HG02840 (cell line): ENCODE measurements around the gene HOXB7.

ENCODE experiments used
- ATAC-seq: cut with Tn5 transposase; IDR thresholded peaks from one replicate; pipeline ENCODE4 v1.9.1; 2021; ENCODE audit warnings: mild to moderate bottlenecking, moderate library complexity, moderate number of reproducible peaks; ENCODE audit not compliant: unreplicated experiment, low FRiP score

The HOXB7 gene

GRCh38 chr17:48596735-48597527, 13.9 kb downstream of the HOXB7 start:
- no peak for ATAC-seq

DNA sequence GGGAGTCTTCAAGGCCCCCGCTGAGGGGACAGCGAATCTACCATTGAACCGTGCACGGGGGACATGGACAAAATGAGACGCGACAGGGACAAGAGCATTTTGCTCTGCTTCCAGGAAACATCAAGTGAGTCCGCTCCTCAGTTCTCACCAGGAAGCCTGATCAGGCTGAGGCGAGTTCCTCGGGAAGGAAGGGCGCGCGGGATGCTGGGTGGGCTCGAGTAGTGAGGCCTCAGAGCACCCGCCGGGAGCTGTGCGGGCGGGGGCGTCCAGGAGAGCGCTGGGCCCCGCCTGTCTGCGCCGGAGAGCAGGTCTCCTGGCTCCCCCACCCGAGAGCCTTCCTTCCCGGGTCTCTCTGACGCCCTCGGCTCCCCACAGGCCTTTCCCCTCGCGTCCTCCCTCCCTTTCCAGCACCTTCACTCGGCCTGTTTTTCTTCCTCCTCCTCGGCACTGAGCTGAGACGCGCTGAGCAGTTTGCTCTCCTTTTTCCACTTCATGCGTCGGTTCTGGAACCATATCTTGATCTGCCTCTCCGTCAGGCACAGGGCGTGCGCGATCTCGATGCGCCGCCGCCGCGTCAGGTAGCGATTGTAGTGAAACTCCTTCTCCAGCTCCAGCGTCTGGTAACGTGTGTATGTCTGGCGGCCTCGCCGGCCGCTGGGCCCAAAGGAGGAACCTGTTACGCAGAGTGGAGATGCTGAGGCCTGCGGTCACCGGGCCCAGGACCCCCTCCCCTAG, 14.7 kb downstream of the HOXB7 start:
- ATAC-seq, result no peak

- ATAC-seq, result no peak
Measured at GRCh38 chr17:48595278-48595999, 15.4 kb downstream of the HOXB7 start.

DNA sequence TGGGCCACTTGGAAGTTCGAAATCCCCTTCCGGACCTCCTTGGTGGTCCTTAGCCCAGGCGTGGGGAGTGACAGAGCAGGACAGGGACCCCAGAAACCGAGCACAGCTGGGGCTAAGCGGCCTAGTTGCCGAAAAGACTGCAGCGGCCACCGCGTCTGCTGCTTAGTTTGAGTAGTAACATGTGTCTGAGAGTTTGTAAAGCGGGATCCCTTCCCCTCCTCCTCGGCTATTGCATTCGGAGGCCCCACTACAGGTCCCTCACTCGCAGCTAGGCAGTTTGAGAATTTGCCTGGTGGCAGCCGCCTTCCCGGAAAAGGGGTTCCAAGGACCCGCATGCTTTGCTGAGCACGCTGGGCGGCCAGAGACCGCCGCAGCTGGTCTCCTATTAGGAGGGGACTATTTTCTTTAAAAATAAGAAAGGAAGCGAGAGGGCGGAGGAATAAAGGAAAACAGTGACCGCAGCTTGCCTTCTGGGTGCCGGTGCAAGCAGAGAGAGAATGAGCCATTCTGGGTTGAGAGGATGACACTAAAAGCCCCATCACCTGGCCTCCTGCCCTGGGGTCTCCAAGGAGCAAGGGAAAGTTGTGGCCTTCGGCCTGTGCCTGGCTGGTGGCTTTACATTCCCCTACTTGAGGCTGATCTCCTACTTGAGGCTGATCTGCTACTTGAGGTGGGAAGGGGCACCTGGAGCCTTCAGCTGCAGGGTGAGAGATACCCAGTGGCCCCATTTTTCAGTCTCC, 16.1 kb downstream of the HOXB7 start:
- ATAC-seq, result no peak

GRCh38 chr17:48593840-48594537, 16.8 kb downstream of the HOXB7 start:
- ATAC-seq, result no peak

DNA sequence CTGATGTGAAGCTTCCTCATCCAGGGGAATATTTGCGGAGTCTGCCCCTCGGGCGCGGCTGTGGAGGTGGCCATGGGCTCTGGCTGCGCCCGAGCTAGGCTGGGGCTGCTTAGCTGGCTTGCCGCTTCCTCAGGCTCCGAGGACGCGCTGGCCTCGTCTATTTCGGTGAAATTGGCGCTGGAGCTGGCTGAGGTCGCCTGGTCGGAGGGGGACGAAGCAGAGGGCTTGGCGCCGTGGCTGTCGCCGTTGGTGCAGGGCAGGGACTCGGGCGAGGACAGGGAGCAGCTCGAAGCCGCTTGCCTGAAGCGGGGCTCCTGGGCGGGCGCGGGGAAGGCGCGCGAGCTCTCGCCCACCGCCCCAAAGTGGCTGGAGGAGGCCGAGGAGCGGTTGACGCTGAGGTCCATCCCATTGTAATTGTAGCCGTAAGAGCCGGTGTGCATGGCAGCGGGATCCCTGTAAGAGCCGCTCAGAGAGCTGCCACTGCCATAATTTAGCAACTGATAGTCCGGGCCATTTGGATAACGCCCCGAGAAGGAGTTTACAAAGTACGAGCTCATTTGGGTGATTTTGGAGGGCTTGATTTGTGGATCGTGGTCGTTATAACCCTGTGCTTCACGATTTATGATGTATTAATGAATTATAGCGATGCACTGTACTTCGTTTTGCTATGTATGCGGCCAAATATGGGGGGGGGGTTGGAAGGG, 17.5 kb downstream of the HOXB7 start, which contains the start of gene HOXB5:
Gene HOXB5, minus strand, starts transcription at position 654 of the 704 bp plus-strand sequence. Its CDS starts 97 bp downstream, at position 557.
- no peak for ATAC-seq

DNA sequence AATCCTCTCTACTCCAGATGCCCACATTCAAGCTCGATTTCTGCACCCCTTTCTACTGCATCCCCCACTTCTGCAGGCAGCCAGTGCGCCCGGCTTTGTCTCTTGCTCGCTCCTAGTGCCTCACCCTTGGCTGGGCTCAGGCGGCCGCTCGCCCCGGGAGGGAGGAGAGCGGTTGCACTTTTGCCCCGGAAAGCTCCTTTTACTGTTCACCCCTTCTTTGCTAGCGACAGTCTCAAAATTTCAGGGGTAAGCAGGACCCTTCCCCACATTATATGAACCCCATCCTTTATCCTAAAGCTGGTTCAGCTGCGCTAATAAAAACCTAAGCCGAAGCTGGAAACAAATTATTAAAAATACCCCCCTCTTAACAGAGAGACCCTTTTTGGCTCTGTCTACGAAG, 18.2 kb downstream of the HOXB7 start:
- no peak for ATAC-seq

GRCh38 chr17:48592057-48592514, 18.7 kb downstream of the HOXB7 start:
- ATAC-seq, result no peak

GRCh38 chr17:48591255-48592056, 19.4 kb downstream of the HOXB7 start:
- ATAC-seq, result no peak

- ATAC-seq, result no peak
Measured at GRCh38 chr17:48590607-48591161, 20.1 kb downstream of the HOXB7 start.

DNA sequence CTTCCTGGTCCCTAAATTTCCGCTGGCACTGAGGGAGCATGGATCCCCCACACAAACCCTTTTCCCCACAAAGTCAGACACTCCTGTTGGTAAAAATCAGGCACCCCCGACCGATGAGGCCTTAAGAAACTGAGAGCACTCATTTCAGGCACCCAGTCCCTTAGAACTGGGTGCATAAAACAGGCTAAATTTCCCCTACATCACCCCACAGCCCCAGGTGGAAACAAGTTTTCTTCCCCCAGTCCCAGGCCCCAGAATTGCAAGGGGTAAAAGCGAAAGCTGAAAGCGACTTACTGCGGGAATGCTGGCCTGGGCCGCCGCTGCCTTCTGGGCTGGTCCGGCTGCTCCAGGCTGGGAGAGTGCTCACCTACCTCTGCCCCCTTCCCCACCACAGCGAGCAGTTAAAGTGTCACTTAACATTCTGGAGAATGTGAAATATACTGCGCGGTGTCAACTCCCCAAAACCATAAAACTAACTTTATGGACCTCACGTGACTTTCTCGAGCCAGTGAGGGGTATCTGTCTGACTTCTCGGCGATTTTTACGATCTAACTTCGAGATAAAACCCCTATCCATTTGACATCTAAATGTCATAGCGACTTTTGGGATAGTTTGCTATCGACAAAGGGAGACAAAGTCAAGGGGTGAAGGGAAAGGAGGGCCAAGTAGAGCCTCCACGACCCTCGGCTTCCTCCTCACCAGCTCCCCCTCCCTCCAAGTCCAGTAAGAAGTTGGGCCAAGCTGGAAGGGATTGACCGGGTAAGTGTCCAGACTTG, 20.8 kb downstream of the HOXB7 start, which contains the start of gene HOXB3:
Gene HOXB3, minus strand, starts transcription at position 411 of the 776 bp plus-strand sequence. CDS start 37,767 bp downstream, outside the sequence.
- no peak for ATAC-seq

- ATAC-seq, result no peak
Measured at GRCh38 chr17:48589060-48589830, 21.6 kb downstream of the HOXB7 start.

GRCh38 chr17:48588528-48588927, 22.3 kb downstream of the HOXB7 start:
- no peak for ATAC-seq

- ATAC-seq, result no peak
Measured at GRCh38 chr17:48588074-48588415, 22.8 kb downstream of the HOXB7 start.

GRCh38 chr17:48587276-48588073, 23.3 kb downstream of the HOXB7 start:
- no peak for ATAC-seq
